GM21528 (cell line): ENCODE data around the gene FSIP1.

Experiments used
- ATAC-seq: cut with Tn5 transposase; IDR thresholded peaks from one replicate; pipeline ENCODE4 v1.9.1; 2021; ENCODE audit warnings: mild to moderate bottlenecking, moderate library complexity; ENCODE audit not compliant: unreplicated experiment, low FRiP score

The FSIP1 gene

GRCh38 chr15:39729500-39729899, 53.1 kb downstream of the FSIP1 start:
- ATAC-seq: no peak

GRCh38 chr15:39728845-39729244, 53.8 kb downstream of the FSIP1 start:
- ATAC-seq: no peak

- no peak for ATAC-seq
Measured at GRCh38 chr15:39721893-39722292, 60.7 kb downstream of the FSIP1 start.

DNA sequence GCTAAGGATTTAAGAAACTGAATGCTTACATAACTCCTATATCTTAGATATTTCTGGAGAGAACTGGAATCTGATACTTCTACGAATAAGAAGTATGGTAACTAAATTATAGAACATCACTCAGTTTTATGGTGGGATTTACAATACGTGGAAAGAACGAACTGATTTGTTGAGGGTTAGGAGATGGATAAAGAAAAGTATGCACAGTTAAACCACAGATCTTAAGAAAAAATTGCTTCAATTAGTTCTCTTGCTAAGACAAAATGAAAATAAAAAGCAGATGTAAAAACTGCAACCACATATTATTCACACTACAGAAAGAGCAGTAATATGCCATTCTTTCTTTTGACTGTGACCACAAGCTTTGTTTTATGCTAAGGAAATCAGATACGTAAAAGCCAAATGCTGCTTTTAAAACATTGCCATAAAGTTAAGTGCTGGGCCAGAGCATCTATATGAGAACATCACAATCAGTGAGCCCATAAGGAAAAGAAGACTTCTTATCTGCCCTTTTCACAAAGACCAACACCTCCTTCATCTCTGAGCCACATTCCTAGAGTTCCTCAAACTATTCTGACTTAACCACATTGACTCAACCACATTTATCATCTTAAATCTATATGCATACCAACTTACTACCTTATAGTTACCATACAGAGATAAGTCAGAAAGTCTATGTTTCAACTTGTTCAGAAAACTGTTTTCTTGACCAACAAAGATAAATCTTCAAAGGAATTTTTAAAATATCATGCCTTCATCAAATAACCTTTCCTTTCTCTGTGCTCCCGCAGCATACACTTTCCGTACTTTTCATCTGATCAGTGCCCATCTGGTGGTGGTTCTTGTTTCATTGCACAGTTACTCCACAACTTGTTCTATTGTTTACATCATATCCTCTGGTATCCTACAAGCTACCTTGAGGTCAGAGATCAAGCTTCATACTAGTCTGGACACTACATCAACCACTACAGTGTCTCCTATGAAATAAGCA, 61.7 kb downstream of the FSIP1 start:
- ATAC-seq: no peak

GRCh38 chr15:39720081-39720480, 62.6 kb downstream of the FSIP1 start:
- no peak for ATAC-seq

- no peak for ATAC-seq
Measured at GRCh38 chr15:39719109-39719508, 63.5 kb downstream of the FSIP1 start.

- ATAC-seq: no peak
Measured at GRCh38 chr15:39717134-39717533, 65.5 kb downstream of the FSIP1 start.

GRCh38 chr15:39714251-39714650, 68.4 kb downstream of the FSIP1 start:
- no peak for ATAC-seq

- ATAC-seq: no peak
Measured at GRCh38 chr15:39713846-39714245, 68.8 kb downstream of the FSIP1 start.

DNA sequence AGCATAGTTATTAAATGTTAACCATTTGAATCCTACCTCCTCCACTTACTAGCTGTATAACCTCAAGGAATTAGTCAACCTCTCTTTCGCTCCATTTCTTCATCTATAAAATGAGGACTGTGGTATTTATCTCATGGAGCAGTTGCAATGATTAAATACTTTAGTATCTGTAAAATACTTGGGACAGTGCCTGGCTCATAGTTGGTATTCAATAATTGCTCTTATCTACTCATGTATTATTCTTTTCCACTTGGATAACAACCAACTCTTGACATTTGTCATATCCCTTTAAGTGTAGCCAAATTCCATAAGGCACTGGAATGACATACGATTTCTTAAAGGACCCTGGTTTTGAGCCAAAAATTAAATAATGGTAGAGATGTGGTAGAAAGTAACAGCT, 72.0 kb downstream of the FSIP1 start:
- ATAC-seq: no peak

DNA sequence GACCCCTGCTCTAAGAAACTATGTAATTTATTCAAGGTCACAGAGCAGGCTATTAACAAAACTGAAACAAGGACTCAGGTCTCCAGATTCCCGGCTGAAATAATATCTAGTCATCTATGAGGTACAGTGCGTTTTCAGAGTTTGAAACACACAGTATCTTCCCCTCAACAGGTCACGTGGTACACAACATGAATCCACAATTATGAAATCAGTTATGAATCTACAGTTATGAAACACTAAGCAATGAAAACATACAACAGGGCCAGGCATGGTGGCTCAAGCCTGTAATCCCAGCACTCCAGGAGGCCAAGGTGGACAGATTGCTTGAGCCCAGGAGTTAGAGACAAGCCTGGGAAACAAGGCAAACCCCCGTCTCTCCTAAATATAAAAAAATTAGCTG, 72.7 kb downstream of the FSIP1 start:
- ATAC-seq: no peak

GRCh38 chr15:39706206-39706605, 76.4 kb downstream of the FSIP1 start:
- ATAC-seq: no peak

- ATAC-seq: no peak
Measured at GRCh38 chr15:39704689-39705088, 78.0 kb downstream of the FSIP1 start.

GRCh38 chr15:39704235-39704634, 78.4 kb downstream of the FSIP1 start:
- no peak for ATAC-seq

DNA sequence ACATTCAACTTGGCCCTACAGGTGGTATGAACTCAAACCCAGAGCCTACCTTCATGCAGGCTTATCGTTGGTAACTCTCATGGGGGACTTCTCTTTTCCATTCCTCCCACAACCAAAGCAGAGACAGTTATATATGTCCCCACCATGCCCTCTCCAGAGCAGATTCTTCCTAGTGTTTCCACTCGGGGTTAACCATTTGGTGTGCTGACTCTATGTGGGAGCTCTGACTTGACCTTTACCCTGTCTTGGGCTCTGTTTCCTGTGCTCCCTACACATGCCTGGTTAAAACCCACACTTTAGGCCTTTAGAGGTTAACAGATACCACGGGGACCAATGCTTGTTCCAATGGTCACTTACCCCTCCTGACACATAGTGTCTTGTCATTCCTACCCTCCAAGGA, 80.7 kb downstream of the FSIP1 start:
- no peak for ATAC-seq

- ATAC-seq: no peak
Measured at GRCh38 chr15:39700375-39700700, 82.3 kb downstream of the FSIP1 start.

GRCh38 chr15:39699516-39700374, 82.9 kb downstream of the FSIP1 start:
- ATAC-seq: no peak

DNA sequence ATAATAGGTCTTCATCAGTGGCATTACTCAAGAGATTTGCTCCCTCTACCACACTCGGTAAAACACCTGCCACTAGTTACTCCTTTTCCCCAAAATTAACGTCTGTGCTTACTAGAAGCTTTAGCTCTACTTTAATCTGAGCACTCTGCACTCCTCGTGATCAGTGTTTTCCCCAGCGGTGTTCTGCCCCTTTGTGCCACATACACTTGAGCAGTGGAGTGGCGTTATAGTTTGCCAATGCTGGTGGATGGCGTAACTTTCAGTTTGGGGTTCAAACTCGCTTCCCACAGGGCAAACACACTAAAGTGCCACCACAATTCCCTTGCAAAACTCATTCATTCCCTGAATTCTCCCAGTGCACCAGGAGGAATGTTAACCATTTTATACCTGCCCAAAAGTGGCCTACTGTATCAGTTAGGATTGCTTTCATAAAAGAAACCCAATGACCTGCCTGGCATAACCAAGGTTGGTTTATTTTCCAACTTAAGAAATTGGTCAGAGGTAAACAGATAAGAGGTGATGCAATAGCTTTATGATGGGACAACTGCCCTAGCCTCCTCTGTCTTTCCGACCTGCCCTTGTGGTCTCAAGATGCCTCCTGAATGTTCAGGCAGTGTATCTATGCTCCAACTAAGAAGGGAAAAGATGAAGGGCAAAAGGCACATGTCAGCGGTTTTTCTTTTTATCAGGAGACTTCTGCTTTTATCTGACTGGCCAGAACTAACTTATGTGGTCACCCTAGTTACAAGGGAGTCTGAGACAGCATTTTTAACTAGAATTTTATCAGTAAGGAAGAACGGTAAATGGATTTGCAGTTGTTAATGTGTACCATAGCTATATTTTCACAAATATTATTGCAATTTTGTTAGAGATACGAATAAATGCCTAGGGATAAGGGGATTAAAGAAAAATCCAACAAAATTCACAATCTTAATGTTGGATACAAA, 83.9 kb downstream of the FSIP1 start:
- ATAC-seq: no peak

- no peak for ATAC-seq
Measured at GRCh38 chr15:39697509-39697908, 85.1 kb downstream of the FSIP1 start.

GRCh38 chr15:39695793-39696192, 86.8 kb downstream of the FSIP1 start:
- ATAC-seq: no peak
